Inflammatory macrophage treated with lipopolysaccharide for 1 hour (primary cell): Measurements from ENCODE around the gene RABL2A.

ENCODE experiments used
- DNase-seq, 2 donors: peaks; one replicate each; pipeline ENCODE4 v3.0.0-alpha.2; 2020 to 2022

The RABL2A gene

DNA sequence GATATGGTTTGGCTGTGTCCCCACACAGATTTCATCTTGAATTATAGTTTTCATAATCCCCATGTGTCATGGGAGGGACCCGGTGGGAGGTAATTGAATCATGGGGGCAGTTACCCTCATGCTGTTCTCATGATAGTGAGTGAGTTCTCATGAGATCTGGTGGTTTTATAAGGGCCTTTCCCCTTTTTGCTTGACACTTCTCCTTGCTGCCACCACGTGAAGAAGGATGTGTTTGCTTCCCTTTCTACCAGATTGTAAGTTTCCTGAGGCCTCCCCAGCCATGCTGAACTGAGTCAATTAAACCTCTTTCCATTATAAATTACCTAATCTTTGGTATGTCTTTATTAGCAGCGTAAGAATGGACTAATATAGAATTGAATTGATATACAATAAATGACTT lies 63.8 kb downstream of the RABL2A start:
- peak; percentile 40 to 72 for DNase-seq
